ENCODE data around the gene STKLD1.

DNA sequence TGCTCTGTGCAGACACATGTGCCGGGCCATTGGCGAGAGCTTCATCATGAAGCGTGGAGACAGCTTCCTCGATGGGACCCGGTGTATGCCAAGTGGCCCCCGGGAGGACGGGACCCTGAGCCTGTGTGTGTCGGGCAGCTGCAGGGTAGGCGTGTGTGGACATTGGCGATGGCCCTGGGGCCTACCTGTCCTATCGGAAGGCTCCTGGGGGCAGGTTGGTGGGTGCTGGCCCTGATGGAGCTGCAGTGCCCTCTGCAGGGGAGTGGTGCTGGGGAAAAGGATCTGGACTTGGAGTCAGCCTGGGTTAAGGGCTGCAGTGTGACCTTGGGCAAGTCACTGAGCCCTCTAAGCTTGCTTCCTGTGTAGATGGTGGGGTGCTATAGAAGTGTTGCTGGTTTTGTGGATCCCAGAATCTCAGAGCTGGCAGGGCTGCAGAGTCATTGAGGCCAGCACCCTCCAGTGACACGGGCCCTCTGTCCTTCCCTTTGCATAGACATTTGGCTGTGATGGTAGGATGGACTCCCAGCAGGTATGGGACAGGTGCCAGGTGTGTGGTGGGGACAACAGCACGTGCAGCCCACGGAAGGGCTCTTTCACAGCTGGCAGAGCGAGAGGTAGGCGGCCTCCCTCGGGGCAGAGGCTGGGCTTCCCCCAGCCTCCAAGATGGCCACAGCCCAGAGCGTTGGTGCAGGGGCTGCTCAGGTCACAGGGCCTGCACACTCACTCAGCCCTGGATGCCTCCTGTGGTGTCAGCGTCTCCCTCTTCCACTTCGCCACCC, 61.8 kb downstream of the STKLD1 start:
- TF ChIP-seq, protein P1, sequence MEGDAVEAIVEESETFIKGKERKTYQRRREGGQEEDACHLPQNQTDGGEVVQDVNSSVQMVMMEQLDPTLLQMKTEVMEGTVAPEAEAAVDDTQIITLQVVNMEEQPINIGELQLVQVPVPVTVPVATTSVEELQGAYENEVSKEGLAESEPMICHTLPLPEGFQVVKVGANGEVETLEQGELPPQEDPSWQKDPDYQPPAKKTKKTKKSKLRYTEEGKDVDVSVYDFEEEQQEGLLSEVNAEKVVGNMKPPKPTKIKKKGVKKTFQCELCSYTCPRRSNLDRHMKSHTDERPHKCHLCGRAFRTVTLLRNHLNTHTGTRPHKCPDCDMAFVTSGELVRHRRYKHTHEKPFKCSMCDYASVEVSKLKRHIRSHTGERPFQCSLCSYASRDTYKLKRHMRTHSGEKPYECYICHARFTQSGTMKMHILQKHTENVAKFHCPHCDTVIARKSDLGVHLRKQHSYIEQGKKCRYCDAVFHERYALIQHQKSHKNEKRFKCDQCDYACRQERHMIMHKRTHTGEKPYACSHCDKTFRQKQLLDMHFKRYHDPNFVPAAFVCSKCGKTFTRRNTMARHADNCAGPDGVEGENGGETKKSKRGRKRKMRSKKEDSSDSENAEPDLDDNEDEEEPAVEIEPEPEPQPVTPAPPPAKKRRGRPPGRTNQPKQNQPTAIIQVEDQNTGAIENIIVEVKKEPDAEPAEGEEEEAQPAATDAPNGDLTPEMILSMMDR (IDR thresholded peaks at IDR 0.05; ENCODE audit: low read depth, low read length, poor library complexity, severe bottlenecking) = peak; percentile 52
- TF ChIP-seq EZH2phosphoT487 (IDR thresholded peaks at IDR 0.05; ENCODE audit: borderline replicate concordance, low read length) = no peak
